ENCODE data around the gene TLCD5.

Gene TLCD5

DNA sequence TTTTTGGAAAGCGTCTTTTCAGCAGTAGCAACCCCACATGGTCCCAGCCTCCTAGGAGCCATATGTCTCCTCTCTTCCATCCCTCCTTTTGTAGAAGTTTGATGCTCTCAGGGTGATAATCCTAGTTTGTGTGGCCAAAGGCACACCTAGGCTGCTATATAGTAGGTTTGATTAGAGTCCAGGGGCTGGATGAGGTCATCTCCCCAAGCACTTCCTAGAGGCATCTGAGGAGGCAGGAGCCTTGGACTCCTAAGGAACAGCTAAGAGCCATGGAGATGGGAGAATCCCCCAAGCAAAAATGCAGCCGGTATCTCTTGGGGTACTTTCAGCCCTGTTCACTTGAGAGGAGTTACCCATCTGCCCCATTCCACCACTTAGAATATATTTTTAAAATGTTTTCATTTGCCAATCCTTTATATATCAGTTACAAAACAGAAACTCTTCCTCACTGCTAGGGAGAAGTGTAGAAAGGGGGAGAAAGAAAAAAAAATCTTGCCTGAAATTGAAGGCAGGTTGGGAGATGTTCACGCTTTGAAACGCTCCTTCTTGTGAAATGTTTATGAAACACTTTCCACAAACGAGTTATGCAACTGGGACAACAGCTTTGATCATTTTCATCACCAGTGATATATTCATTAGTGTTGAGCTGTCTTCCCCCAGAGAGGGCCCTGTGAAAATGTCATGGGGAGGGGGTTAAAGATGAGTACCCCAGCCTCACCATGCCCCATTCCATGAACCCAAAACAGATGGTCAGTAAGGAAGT lies 31.9 kb upstream of the TLCD5 start:
- Histone ChIP-seq H3K36me3 (no peaks in the 10 kb centered on the region), H3K27ac (no peak overlapping the region), H3K4me1 (no peaks in the 10 kb centered on the region), H3K27me3 (peaks cover 0 to 42% of the 10 kb centered on the region in 2 donors), H3K4me3 (no peak overlapping the region), H3K9me3 (no peaks in the 10 kb centered on the region)
- intact Hi-C loops (cut with DNase I; ENCODE audit: low total_unique reads): no loop called here
- no peak for DNase-seq
- TF ChIP-seq, protein P1, sequence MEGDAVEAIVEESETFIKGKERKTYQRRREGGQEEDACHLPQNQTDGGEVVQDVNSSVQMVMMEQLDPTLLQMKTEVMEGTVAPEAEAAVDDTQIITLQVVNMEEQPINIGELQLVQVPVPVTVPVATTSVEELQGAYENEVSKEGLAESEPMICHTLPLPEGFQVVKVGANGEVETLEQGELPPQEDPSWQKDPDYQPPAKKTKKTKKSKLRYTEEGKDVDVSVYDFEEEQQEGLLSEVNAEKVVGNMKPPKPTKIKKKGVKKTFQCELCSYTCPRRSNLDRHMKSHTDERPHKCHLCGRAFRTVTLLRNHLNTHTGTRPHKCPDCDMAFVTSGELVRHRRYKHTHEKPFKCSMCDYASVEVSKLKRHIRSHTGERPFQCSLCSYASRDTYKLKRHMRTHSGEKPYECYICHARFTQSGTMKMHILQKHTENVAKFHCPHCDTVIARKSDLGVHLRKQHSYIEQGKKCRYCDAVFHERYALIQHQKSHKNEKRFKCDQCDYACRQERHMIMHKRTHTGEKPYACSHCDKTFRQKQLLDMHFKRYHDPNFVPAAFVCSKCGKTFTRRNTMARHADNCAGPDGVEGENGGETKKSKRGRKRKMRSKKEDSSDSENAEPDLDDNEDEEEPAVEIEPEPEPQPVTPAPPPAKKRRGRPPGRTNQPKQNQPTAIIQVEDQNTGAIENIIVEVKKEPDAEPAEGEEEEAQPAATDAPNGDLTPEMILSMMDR (IDR thresholded peaks at IDR 0.05): no peak

DNA sequence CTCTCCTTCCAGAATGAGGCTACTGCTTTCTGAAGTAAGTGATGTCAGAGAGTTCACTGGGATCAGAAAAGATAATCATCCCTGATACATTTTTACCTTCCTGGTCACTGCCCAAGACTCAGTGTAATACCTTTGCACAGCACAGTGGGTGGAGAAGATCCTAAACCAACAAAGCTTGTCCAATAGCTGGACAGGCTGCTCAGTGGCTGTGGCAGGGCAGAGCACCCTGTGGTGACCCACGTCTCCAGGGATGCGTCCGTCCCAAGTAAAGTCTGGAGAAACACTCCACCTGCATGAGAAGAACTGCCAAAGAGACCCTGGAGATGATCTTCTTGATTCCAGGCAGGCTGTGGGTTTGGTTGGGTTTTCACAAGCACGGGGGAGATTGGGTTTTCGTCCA lies 31.0 kb upstream of the TLCD5 start:
- TF ChIP-seq, protein P1 (IDR thresholded peaks at IDR 0.05): no peak
- Histone ChIP-seq H3K4me3 (no peak overlapping the region), H3K4me1 (no peaks in the 10 kb centered on the region), H3K36me3 (no peaks in the 10 kb centered on the region), H3K27me3 (peaks cover 0 to 42% of the 10 kb centered on the region in 2 donors), H3K27ac (no peak overlapping the region), H3K9me3 (no peaks in the 10 kb centered on the region)
- no peak for DNase-seq
- intact Hi-C loops (cut with DNase I; ENCODE audit: low total_unique reads): no loop called here

DNA sequence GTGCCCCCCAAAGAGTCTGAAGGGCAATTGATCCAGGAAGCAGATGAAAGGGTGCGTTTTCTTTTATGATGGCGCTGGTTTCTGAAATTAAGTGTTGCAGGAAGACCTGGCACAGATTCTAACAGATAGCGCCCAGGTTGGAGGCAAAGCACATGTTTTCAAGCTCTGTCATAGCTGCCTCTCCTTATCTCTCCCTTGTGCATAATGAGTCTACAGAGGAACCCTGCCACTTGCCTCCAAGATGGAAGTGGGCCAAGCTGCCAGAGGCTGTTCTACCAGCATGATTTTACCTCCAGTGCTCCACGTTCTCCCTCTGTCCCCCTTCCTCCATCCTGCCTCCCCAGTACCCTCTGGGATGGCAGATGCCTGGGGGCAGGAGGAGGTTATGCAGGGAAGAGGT lies 30.0 kb upstream of the TLCD5 start:
- Histone ChIP-seq H3K27me3 (peaks cover 0 to 47% of the 10 kb centered on the region in 2 donors), H3K4me1 (peaks cover 0 to 7% (median 6%) of the 10 kb centered on the region in 4 donors), H3K4me3 (no peak overlapping the region), H3K27ac (no peak overlapping the region), H3K36me3 (no peaks in the 10 kb centered on the region), H3K9me3 (no peaks in the 10 kb centered on the region)
- DNase-seq: no peak
- TF ChIP-seq, protein P1 (IDR thresholded peaks at IDR 0.05): no peak
- intact Hi-C loops (cut with DNase I; ENCODE audit: low total_unique reads): no loop called here

DNA sequence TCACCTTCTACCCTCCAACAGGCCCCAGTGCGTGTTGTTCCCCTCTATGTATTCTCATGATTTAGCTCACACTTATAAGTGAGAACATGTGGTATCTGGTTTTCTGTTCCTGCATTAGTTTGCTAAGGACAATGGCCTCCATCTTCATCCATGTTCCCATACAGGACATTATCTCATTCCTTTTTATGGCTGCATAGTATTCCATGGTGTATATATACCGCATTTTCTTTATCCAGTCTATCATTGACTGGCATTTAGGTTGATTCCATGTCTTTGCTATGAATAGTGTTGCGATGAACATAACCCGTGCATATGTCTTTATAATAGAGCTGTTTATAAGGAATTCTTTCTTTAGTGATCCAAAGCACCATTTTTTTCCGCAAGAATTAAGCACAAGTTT lies 28.5 kb upstream of the TLCD5 start:
- peaks cover 0 to 44% of the 10 kb centered on the region in 2 donors for H3K27me3 ChIP-seq
- H3K9me3 ChIP-seq: no peaks in the 10 kb centered on the region
- TF ChIP-seq, protein P1 (IDR thresholded peaks at IDR 0.05): no peak
- no peaks in the 10 kb centered on the region for H3K36me3 ChIP-seq
- peaks cover 0 to 12% (median 11%) of the 10 kb centered on the region in 4 donors for H3K4me1 ChIP-seq
- intact Hi-C loops (cut with DNase I; ENCODE audit: low total_unique reads): no loop called here
- H3K27ac ChIP-seq: no peak overlapping the region
- H3K4me3 ChIP-seq: no peak overlapping the region
- no peak for DNase-seq

DNA sequence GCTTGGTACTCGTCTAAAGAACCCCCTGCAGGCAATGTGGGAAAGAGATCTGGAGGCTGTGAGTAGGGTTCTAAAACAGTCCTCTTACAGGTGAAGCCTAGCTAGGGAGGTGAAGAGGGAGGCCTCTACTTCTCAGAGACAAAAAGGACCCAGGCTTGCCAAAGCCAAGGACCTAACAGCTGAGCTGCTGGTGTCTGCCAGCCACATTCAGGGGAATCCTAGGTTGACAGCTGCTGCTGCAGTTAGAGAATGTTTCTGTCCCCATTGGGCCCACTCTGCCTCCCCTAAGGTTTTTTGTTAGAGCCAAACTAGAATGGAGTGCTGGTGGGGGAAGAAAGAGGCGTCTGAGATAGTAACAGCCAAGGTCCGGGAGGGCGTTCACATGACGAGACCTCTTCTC lies 26.6 kb upstream of the TLCD5 start:
- Histone ChIP-seq H3K27ac (no peak overlapping the region), H3K4me1 (peaks cover 0 to 27% (median 11%) of the 10 kb centered on the region in 4 donors), H3K9me3 (no peaks in the 10 kb centered on the region), H3K27me3 (peaks cover 0 to 32% of the 10 kb centered on the region in 2 donors), H3K36me3 (no peaks in the 10 kb centered on the region), H3K4me3 (no peak overlapping the region)
- intact Hi-C loops (cut with DNase I; ENCODE audit: low total_unique reads): no loop called here
- TF ChIP-seq, protein P1 (IDR thresholded peaks at IDR 0.05): no peak
- no peak for DNase-seq
